Fibroblast of peridontal ligament (primary cell): ENCODE data around the gene GAGE2A.
"Not testable (repeated sequence)": the region's sequence is repeated elsewhere in the genome, so short reads cannot be mapped to it uniquely, and the experiment has no call there.

Source experiments
- DNase-seq: peaks from one replicate; pipeline ENCODE4 v3.0.0-alpha.2; 2010; ENCODE audit errors: extremely low read depth

Gene GAGE2A

GRCh38 chrX:49589196-49589595 is at the start of gene GAGE2A:
GAGE2A (plus strand) TSS chrX:49589496; CDS start chrX:49590651, 1,155 bp downstream.
- DNase-seq: not testable (repeated sequence)

- DNase-seq: not testable (repeated sequence)
Measured at GRCh38 chrX:49541433-49541832, 47.9 kb upstream of the GAGE2A start, which contains the start of gene GAGE12D. GAGE12D (plus strand) TSS chrX:49541733; CDS start chrX:49542888, 1,155 bp downstream.

DNA sequence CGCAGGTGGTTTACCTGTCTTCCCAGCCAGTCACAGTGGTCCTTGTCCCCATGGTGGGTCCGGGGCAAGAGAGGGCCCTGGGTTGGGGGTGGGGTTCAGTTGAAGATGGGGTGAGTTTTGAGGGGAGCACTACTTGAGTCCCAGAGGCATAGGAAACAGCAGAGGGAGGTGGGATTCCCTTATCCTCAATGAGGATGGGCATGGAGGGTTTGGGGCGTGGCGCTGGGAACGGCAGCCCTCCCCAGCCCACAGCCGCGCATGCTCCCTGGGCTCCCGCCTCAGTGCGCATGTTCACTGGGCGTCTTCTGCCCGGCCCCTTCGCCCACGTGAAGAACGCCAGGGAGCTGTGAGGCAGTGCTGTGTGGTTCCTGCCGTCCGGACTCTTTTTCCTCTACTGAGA is 38.3 kb upstream of the GAGE2A start, which contains the start of gene GAGE12E:
Gene GAGE12E (plus strand): TSS at position 301 of the 400 bp plus-strand sequence. CDS start 1,155 bp downstream, outside the sequence.
- DNase-seq: not testable (repeated sequence)

DNA sequence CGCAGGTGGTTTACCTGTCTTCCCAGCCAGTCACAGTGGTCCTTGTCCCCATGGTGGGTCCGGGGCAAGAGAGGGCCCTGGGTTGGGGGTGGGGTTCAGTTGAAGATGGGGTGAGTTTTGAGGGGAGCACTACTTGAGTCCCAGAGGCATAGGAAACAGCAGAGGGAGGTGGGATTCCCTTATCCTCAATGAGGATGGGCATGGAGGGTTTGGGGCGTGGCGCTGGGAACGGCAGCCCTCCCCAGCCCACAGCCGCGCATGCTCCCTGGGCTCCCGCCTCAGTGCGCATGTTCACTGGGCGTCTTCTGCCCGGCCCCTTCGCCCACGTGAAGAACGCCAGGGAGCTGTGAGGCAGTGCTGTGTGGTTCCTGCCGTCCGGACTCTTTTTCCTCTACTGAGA is 28.8 kb upstream of the GAGE2A start, which contains the start of gene GAGE12F:
Gene GAGE12F (plus strand): TSS at position 301 of the 400 bp plus-strand sequence. CDS start 1,155 bp downstream, outside the sequence.
- DNase-seq: not testable (repeated sequence)

DNA sequence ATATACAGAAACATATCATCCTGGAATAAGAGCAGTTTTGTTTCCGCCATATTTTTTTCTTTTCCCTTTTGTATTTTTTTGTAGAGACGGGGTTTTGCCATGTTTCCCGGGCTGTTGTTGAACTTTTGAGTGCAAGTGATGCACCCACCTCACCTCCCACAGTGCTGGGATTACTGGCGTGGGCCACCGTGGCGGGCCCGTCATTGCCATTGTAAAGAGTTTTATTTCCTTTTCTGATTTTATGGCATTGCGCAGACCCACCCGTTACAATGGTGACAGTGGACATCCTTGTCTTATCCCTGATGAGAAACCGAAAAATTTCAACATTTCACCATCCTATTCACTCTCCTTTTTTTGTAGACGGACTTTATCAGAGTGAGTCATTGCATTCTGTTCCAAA is 20.6 kb upstream of the GAGE2A start:
- not testable (repeated sequence) for DNase-seq

DNA sequence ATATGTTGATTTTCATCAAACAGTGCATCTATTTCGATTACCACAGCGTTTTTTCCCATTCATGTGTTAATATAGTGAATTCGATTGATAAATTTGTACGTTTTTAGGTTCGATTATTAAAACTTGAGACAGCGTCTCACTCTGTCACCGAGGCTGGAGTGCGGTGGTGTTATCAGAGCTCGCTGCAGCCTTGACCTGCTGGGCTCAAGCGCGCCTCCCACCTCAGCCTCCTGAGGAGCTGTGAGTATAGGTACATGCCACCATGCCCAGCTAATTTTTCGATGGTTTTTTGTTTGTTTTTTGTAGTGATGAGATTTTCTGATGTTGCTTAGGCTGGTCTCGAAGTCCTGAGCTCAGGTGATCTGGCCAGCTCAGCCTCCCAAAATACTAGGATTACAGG is 20.1 kb upstream of the GAGE2A start:
- not testable (repeated sequence) for DNase-seq

- not testable (repeated sequence) for DNase-seq
Measured at GRCh38 chrX:49570100-49570499, 19.2 kb upstream of the GAGE2A start, which contains the start of gene GAGE12G. GAGE12G (plus strand) TSS chrX:49570400; CDS start chrX:49571555, 1,155 bp downstream.

DNA sequence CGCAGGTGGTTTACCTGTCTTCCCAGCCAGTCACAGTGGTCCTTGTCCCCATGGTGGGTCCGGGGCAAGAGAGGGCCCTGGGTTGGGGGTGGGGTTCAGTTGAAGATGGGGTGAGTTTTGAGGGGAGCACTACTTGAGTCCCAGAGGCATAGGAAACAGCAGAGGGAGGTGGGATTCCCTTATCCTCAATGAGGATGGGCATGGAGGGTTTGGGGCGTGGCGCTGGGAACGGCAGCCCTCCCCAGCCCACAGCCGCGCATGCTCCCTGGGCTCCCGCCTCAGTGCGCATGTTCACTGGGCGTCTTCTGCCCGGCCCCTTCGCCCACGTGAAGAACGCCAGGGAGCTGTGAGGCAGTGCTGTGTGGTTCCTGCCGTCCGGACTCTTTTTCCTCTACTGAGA is 9.6 kb upstream of the GAGE2A start, which contains the start of gene GAGE12H:
Gene GAGE12H (plus strand): TSS at position 301 of the 400 bp plus-strand sequence. CDS start 1,155 bp downstream, outside the sequence.
- not testable (repeated sequence) for DNase-seq

DNA sequence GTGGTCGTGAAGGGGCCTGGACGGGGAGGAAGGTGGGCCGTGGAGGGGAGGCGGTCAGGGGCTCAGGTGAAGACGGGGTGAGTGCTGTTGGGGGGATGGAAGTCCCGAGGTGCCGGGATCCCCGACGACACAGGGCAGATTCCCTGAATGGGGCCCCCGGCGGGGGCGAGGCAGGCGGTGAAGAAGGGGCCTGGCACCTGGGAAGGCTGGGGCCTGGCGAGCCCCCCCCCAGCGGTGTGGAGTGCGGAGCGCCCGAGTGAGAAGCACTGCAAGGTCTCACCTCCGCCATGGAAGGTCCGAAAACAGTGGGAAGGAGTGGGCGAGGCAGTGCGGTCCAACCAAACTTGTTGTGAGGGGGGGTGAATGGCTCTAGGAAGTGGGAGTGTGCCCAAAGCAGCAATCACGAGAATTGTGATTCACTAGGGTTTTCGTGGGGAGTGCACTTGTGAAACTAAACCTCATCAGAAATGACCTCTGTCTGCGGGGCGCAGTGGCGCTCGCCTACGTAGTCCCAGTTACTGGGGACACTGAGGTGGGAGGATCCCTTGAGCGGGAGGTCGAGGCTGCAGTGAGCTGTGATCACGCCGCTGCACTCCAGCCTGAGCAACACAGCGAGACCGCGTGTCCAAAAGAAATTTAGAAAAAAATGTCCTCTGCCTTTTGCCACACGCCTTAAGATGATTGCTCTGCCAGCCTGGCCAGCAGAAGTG is 628 bp downstream of the GAGE2A start:
- not testable (repeated sequence) for DNase-seq

- not testable (repeated sequence) for DNase-seq
Measured at GRCh38 chrX:49590488-49590887, 1.2 kb downstream of the GAGE2A start.

DNA sequence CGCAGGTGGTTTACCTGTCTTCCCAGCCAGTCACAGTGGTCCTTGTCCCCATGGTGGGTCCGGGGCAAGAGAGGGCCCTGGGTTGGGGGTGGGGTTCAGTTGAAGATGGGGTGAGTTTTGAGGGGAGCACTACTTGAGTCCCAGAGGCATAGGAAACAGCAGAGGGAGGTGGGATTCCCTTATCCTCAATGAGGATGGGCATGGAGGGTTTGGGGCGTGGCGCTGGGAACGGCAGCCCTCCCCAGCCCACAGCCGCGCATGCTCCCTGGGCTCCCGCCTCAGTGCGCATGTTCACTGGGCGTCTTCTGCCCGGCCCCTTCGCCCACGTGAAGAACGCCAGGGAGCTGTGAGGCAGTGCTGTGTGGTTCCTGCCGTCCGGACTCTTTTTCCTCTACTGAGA is 9.4 kb downstream of the GAGE2A start, which contains the start of gene GAGE1:
Gene GAGE1 (plus strand): TSS at position 301 of the 400 bp plus-strand sequence. CDS start 1,155 bp downstream, outside the sequence.
- DNase-seq: not testable (repeated sequence)

DNA sequence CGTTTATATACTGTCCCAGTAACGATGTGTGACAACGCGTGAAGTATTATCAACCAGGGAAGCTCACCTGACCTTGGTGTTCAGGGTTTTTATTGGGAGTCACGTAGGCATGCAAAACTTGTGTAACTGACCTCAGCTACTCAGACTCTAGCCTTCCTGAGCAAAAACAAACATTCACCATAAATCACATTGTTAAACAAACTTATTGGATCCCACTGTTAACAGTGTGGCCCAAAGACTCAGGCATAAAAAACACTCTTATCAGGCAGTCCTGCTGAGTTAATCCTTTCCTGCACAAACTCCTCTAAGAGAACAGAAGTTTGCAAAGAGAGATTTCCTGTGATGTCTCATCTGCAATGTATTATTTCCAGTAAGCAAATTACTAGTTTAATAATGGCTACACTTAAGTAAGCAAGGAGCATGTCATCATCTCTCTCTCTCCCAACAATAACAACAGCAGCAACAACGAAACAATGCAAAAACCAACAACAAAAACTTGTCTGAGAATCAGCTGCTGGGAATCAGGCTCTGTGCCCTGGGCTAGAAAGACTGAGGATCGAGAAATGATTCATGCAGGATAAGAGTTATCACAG is 21.5 kb downstream of the GAGE2A start:
- DNase-seq: no peak

GRCh38 chrX:49618574-49618973 is 29.3 kb downstream of the GAGE2A start:
- DNase-seq: no peak

DNA sequence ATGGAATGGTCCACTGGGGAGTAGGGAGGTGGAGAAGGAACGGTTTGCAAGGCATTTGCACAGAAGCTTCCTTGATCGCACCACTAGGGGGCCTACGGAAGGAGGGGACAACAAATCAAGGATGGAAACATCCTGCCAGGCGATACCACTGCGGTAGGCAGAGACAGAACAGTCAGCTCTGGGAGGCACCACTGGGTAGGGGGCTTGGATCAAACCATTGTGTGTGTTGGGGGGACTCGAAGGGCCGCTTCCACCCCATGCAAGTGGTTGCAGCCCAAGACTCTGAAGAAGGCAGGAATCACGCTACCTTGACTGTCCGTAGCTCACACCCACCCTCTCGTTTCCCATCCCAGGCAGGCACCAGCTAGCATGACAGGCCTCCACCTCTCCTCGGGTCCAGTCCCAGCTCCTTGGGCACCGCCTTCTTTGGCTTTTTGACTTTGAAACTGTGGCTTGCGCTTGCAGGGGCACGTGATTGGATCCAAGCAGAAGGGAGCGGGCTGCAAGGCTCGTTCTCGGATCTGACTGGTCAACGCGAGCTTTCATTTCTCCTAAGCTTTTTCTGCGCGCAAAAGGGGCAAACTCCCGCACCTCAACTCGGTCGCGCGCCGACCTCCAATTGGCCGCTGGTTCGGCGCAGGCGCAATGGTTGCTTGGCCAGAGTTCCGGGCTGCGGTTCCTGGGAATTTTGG is 37.9 kb downstream of the GAGE2A start:
- no peak for DNase-seq

GRCh38 chrX:49644991-49645637 is 55.8 kb downstream of the GAGE2A start:
- DNase-seq: no peak
